HCT116 (cell line): ENCODE results near the gene MFAP1. TPM values are rescaled to one million over a fixed set of nuclear protein-coding genes. Genes with fewer than 3 reads are reported as not detected.

Source experiments
- ATAC-seq: fragments of 200-7000 bp; cut with Tn5 transposase; 2 replicates; pipeline ENCODE4 v1.9.1; 2020; ENCODE audit warnings: mild to moderate bottlenecking, moderate library complexity
- BruUV-seq: library from RNA; stranded (reverse); fragments of 400-500 nt; replicated peaks from 2 replicates; lab custom pipeline; 2021; lab: Mats Ljungman, UMichigan
- CTCF ChIA-PET: fragments of 300-600 bp; sonication (Branson Sonifier 250); formaldehyde crosslinking; loops from one replicate; lab custom pipeline; 2021; ENCODE audit warnings: antibody characterized with exemption; lab: Charles Lee
- POLR2A ChIA-PET: fragments of 300-600, 350-600 bp; sonication (Branson Sonifier 250); formaldehyde crosslinking; loops from one replicate; lab custom pipeline; 2021; ENCODE audit warnings: antibody characterized with exemption; lab: Charles Lee
- RAD21 ChIA-PET, 2 experiments: fragments of 300-600 bp; sonication (Branson Sonifier 250); formaldehyde crosslinking; loops; one replicate each; lab custom pipeline; 2023; ENCODE audit warnings: low total read pairs in 2 of 2; ENCODE audit not compliant: uncharacterized antibody in 2 of 2, unreplicated experiment in 2 of 2, low non-redundant PET in 1 of 2; lab: Charles Lee
- DNase-seq: peaks from one replicate; pipeline ENCODE4 v3.0.0-alpha.2; 2010; ENCODE audit warnings: low read depth, low spot score
- H2AFZ ChIP-seq: fragments of 200-600 bp; shearing (Covaris generic), sonication (generic); 2 replicates; pipeline ENCODE4 v1.6.1; 2017; ENCODE audit warnings: low read depth, mixed run types, mixed read lengths, antibody characterized with exemption, low read length; ENCODE audit not compliant: poor library complexity, severe bottlenecking
- H3K27ac ChIP-seq: 2 replicates; pipeline ENCODE4 v1.5.1; 2012; ENCODE audit warnings: low read depth, low read length
- H3K27me3 ChIP-seq: fragments of 200-600 bp; sonication (generic); 2 replicates; pipeline ENCODE4 v1.6.1; 2016; ENCODE audit warnings: mixed run types, low read length, mixed read lengths; ENCODE audit not compliant: insufficient read depth
- H3K36me3 ChIP-seq, 2 experiments: fragments of 200-500 bp in 1 of 2; fragments of 200-600 bp in 1 of 2; sonication (Bioruptor generic) in 1 of 2; sonication (generic) in 1 of 2; 2 replicates each; pipeline versions ENCODE4 v1.5.1 to v1.6.1; 2014 to 2016; ENCODE audit warnings: low read length in 2 of 2, inconsistent platforms in 1 of 2, mixed read lengths in 1 of 2, mixed run types in 1 of 2; ENCODE audit not compliant: insufficient read depth in 2 of 2, control insufficient read depth in 1 of 2
- H3K4me1 ChIP-seq, 2 experiments: fragments of 200-600 bp in 1 of 2; sonication (generic) in 1 of 2; 2 replicates each; pipeline versions ENCODE4 v1.5.1 to v1.6.1; 2012 to 2017; ENCODE audit warnings: low read length in 2 of 2, inconsistent platforms in 1 of 2, mild to moderate bottlenecking in 1 of 2, mixed read lengths in 1 of 2, mixed run types in 1 of 2, moderate library complexity in 1 of 2; ENCODE audit not compliant: insufficient read depth in 2 of 2, control insufficient read depth in 1 of 2
- H3K4me2 ChIP-seq: fragments of 200-600 bp; sonication (generic); 2 replicates; pipeline ENCODE4 v1.6.1; 2017; ENCODE audit warnings: mixed run types, low read length, mixed read lengths
- H3K4me3 ChIP-seq, 2 experiments: fragments of 200-600 bp in 1 of 2; sonication (generic) in 1 of 2; replicated peaks in 1 of 2; 2 replicates each; pipeline ENCODE4 v1.5.1; 2011 to 2016; ENCODE audit warnings: low read length in 2 of 2, control low read depth in 1 of 2, low read depth in 1 of 2, mild to moderate bottlenecking in 1 of 2, mixed read lengths in 1 of 2, mixed run types in 1 of 2
- H3K79me2 ChIP-seq: fragments of 200-600 bp; sonication (generic); 2 replicates; pipeline ENCODE4 v1.6.1; 2017; ENCODE audit warnings: mild to moderate bottlenecking, mixed run types, low read length, moderate library complexity, mixed read lengths; ENCODE audit not compliant: insufficient read depth
- H3K9ac ChIP-seq: fragments of 200-600 bp; sonication (generic); 2 replicates; pipeline ENCODE4 v1.6.1; 2016; ENCODE audit warnings: low read length, mixed read lengths
- H3K9me2 ChIP-seq: fragments of 200-600 bp; sonication (generic), shearing (Covaris generic); 2 replicates; pipeline ENCODE4 v1.6.1; 2017; ENCODE audit warnings: mixed run types, mild to moderate bottlenecking, moderate library complexity; ENCODE audit not compliant: insufficient read depth
- H3K9me3 ChIP-seq, 2 experiments: fragments of 200-500 bp in 1 of 2; fragments of 200-600 bp in 1 of 2; sonication (Bioruptor generic) in 1 of 2; sonication (generic) in 1 of 2; 2 replicates each; pipeline ENCODE4 v1.6.1; 2014 to 2017; ENCODE audit warnings: low read length in 2 of 2, mixed read lengths in 2 of 2, inconsistent platforms in 1 of 2, low read depth in 1 of 2, mild to moderate bottlenecking in 1 of 2, mixed run types in 1 of 2, moderate library complexity in 1 of 2; ENCODE audit not compliant: control insufficient read depth in 1 of 2, insufficient read depth in 1 of 2
- H4K20me1 ChIP-seq: fragments of 200-600 bp; sonication (generic), shearing (Covaris generic); 2 replicates; pipeline ENCODE4 v1.6.1; 2017; ENCODE audit warnings: mixed run types, mild to moderate bottlenecking, moderate library complexity; ENCODE audit not compliant: insufficient read depth
- CEBPB ChIP-seq: IDR thresholded peaks from 2 replicates; pipeline ENCODE4 v1.6.1; 2012; ENCODE audit warnings: low read depth
- EGR1 ChIP-seq: IDR thresholded peaks from 2 replicates; pipeline ENCODE4 v1.6.1; 2012; ENCODE audit warnings: low read depth
- POLR2A ChIP-seq: IDR thresholded peaks from 2 replicates; pipeline ENCODE4 v1.7.0; 2011; ENCODE audit warnings: borderline replicate concordance; ENCODE audit not compliant: insufficient read depth, insufficient read length; ENCODE audit errors: extremely low read depth
- POLR2AphosphoS5 ChIP-seq: IDR thresholded peaks from 2 replicates; pipeline ENCODE4 v1.6.1; 2011; ENCODE audit warnings: mild to moderate bottlenecking, low read depth, low read length, moderate library complexity
- SIN3A ChIP-seq: IDR thresholded peaks from 2 replicates; pipeline ENCODE4 v1.6.1; 2012; ENCODE audit warnings: low read depth
- TCF7L2 ChIP-seq: IDR thresholded peaks from 2 replicates; pipeline ENCODE4 v1.7.0; 2011; ENCODE audit warnings: borderline replicate concordance, inconsistent platforms; ENCODE audit not compliant: insufficient read depth, insufficient read length; ENCODE audit errors: extremely low read depth
- YY1 ChIP-seq: IDR thresholded peaks from 2 replicates; pipeline ENCODE4 v1.6.1; 2011; ENCODE audit warnings: low read length, low read depth, moderate library complexity, mild to moderate bottlenecking; ENCODE audit not compliant: insufficient replicate concordance; ENCODE audit errors: extremely low read depth
- ZFX ChIP-seq: fragments of 450-650 bp; IDR thresholded peaks from 2 replicates; pipeline ENCODE4 v1.6.1; 2017
- intact Hi-C: fragments of 100-400 bp; cut with micrococcal nuclease; formaldehyde crosslinking; loops from 2 replicates; pipeline ENCODE4 v1.10.0; 2022
- total RNA-seq: library from RNA; stranded (reverse); gene quantifications from one replicate; pipeline ENCODE4 v1.2.1, GENCODE V29; 2021; ENCODE audit not compliant: unreplicated experiment

The MFAP1 gene
- total RNA-seq, 1 experiment from 2014 or later = 32.7 TPM

- Histone ChIP-seq H3K9me3 (no peaks in the 10 kb centered on the region), H3K9ac (peak within 1 kb of the TSS; percentile 86), H3K27ac (peak within 1 kb of the TSS; percentile 69), H3K27me3 (no peaks in the 10 kb centered on the region), H3K9me2 (no peaks in the 10 kb centered on the region), H3K79me2 (no peaks in the 10 kb centered on the region; the same call in 1 of the 2 replicates), H3K4me3 (peak within 1 kb of the TSS; percentile 90 to 98), H2AFZ (peak within 1 kb of the TSS; percentile 83), H3K4me1 (peaks cover 9 to 31% of the 10 kb centered on the region in 2 experiments), H3K4me2 (peak within 1 kb of the TSS; percentile 99), H4K20me1 (no peaks in the 10 kb centered on the region), H3K36me3 (peaks cover 17 to 20% of the 10 kb centered on the region in 2 experiments; a peak in 3 of 4 replicates)
- peak; percentile 77 for ATAC-seq
- no peak for TF ChIP-seq CEBPB
- no peak for TF ChIP-seq ZFX
- TF ChIP-seq YY1 = peak; percentile 24
- TF ChIP-seq SIN3A = peak; percentile 32
- peak; percentile 3 for TF ChIP-seq TCF7L2
- TF ChIP-seq EGR1 = peak; percentile 90
- peak; percentile 80 for TF ChIP-seq POLR2AphosphoS5
- peak; percentile 16 for TF ChIP-seq POLR2A
- ChIA-PET POLR2A (interaction anchor here (0.6 to 2.0 kb wide), 8 partner anchors 9 to 472 kb away, joined by 3 to 8 read pairs (median 5); partner anchors contain the start of genes HYPK, MFAP1, PDIA3 and SERF2), CTCF (interaction anchor here (0.7 to 2.3 kb wide), 13 partner anchors 8 to 448 kb away, joined by 3 to 12 read pairs (median 4); partner anchors contain the start of genes HYPK, PDIA3 and SERINC4), RAD21 (no interaction called here)
- peak; percentile 69 for DNase-seq
- no TSS peak for BruUV-seq
- intact Hi-C loops = loop anchor here (10.0 kb wide), 1 partner anchor 332 kb away; no protein-coding TSS in a partner anchor
Measured at GRCh38 chr15:43776718-43777266, 47.7 kb downstream of the MFAP1 start, which contains the start of gene ELL3. Gene ELL3 (minus strand): TSS chr15:43776966. CDS start chr15:43776901, 65 bp downstream.
